Measurements from ENCODE around the gene AZGP1.
"Not testable (repeated sequence)": the region's sequence is repeated elsewhere in the genome, so short reads cannot be mapped to it uniquely, and the experiment has no call there.

AZGP1 gene

GRCh38 chr7:99950819-99951218 lies 25.0 kb downstream of the AZGP1 start:
- DNase-seq (ENCODE audit: low spot score): not testable (repeated sequence)

- no peak for DNase-seq (ENCODE audit: low spot score)
Observed at GRCh38 chr7:99949645-99950228, 26.1 kb downstream of the AZGP1 start.

- no peak for DNase-seq (ENCODE audit: low spot score)
Observed at GRCh38 chr7:99947608-99948007, 28.2 kb downstream of the AZGP1 start.

GRCh38 chr7:99944497-99945070 lies 31.2 kb downstream of the AZGP1 start:
- no peak for DNase-seq (ENCODE audit: low spot score)

- no peak for DNase-seq (ENCODE audit: low spot score)
Observed at GRCh38 chr7:99943641-99944496, 32.0 kb downstream of the AZGP1 start.

- no peak for DNase-seq (ENCODE audit: low spot score)
Observed at GRCh38 chr7:99938296-99938695, 37.5 kb downstream of the AZGP1 start.

- not testable (repeated sequence) for DNase-seq (ENCODE audit: low spot score)
Observed at GRCh38 chr7:99935009-99935408, 40.8 kb downstream of the AZGP1 start.

GRCh38 chr7:99930376-99930775 lies 45.5 kb downstream of the AZGP1 start:
- no peak for DNase-seq (ENCODE audit: low spot score)

- no peak for DNase-seq (ENCODE audit: low spot score)
Observed at GRCh38 chr7:99929730-99930053, 46.1 kb downstream of the AZGP1 start.

GRCh38 chr7:99928994-99929729 lies 46.7 kb downstream of the AZGP1 start, which contains the start of gene GJC3:
GJC3 (minus strand) TSS chr7:99929620; CDS start chr7:99929620, 0 bp downstream.
- DNase-seq (ENCODE audit: low spot score): peak; percentile 19

GRCh38 chr7:99928188-99928587 lies 47.6 kb downstream of the AZGP1 start:
- no peak for DNase-seq (ENCODE audit: low spot score)

GRCh38 chr7:99927536-99927935 lies 48.3 kb downstream of the AZGP1 start:
- DNase-seq (ENCODE audit: low spot score): no peak

- no peak for DNase-seq (ENCODE audit: low spot score)
Observed at GRCh38 chr7:99926321-99926720, 49.5 kb downstream of the AZGP1 start.

GRCh38 chr7:99923200-99923599 lies 52.6 kb downstream of the AZGP1 start:
- no peak for DNase-seq (ENCODE audit: low spot score)

- DNase-seq (ENCODE audit: low spot score): no peak
Observed at GRCh38 chr7:99920149-99920548, 55.7 kb downstream of the AZGP1 start.

- DNase-seq (ENCODE audit: low spot score): no peak
Observed at GRCh38 chr7:99919814-99920112, 56.1 kb downstream of the AZGP1 start.

GRCh38 chr7:99918959-99919813 lies 56.6 kb downstream of the AZGP1 start, which contains the start of gene TRIM4:
TRIM4 (minus strand) TSS chr7:99919530; CDS start chr7:99919401, 129 bp downstream.
- peak; percentile 88 for DNase-seq (ENCODE audit: low spot score)

Data from globus pallidus (tissue), 1 donor.